H7 (cell line): ENCODE results near the gene INPP4B. TPM values are rescaled to one million over a fixed set of nuclear protein-coding genes. Genes with fewer than 3 reads are reported as not detected.

ENCODE experiments used
- DNase-seq: peaks from one replicate; pipeline ENCODE4 v3.0.0; 2012
- H3K27me3 ChIP-seq: 2 replicates; pipeline ENCODE4 v1.6.0; 2011; ENCODE audit warnings: mild to moderate bottlenecking, low read length; ENCODE audit not compliant: control insufficient read depth, insufficient read depth
- H3K36me3 ChIP-seq: replicated peaks from 2 replicates; pipeline ENCODE4 v1.5.1; 2011; ENCODE audit warnings: low read length; ENCODE audit not compliant: control insufficient read depth, insufficient read depth
- H3K4me3 ChIP-seq: 2 replicates; pipeline ENCODE4 v1.5.1; 2011; ENCODE audit warnings: low read depth, mild to moderate bottlenecking, control low read depth, low read length, moderate library complexity; ENCODE audit not compliant: insufficient read depth
- total RNA-seq: library from RNA; depleted of rRNA; stranded (reverse); fragments of >200 nt; shearing (Covaris generic); gene quantifications from 2 replicates; pipeline ENCODE4 v1.2.3, GENCODE V29; 2014

The INPP4B gene
- total RNA-seq, 1 experiment from 2014 or later = 2.2 TPM

- Histone ChIP-seq H3K36me3 (no peaks in the 10 kb centered on the region), H3K27me3 (no peaks in the 10 kb centered on the region), H3K4me3 (no peak overlapping the region)
- DNase-seq = no peak
Observed at GRCh38 chr4:142419712-142420111, 426.4 kb downstream of the INPP4B start.

GRCh38 chr4:142418697-142419096, 427.4 kb downstream of the INPP4B start:
- Histone ChIP-seq H3K36me3 (no peaks in the 10 kb centered on the region), H3K4me3 (no peak overlapping the region), H3K27me3 (no peaks in the 10 kb centered on the region)
- no peak for DNase-seq

- no peak for DNase-seq
- Histone ChIP-seq H3K36me3 (no peaks in the 10 kb centered on the region), H3K4me3 (no peak overlapping the region), H3K27me3 (no peaks in the 10 kb centered on the region)
Observed at GRCh38 chr4:142416711-142417275, 429.3 kb downstream of the INPP4B start.

GRCh38 chr4:142416121-142416520, 430.0 kb downstream of the INPP4B start:
- DNase-seq = no peak
- Histone ChIP-seq H3K4me3 (no peak overlapping the region), H3K27me3 (no peaks in the 10 kb centered on the region), H3K36me3 (no peaks in the 10 kb centered on the region)

GRCh38 chr4:142414366-142414990, 431.6 kb downstream of the INPP4B start:
- Histone ChIP-seq H3K36me3 (no peaks in the 10 kb centered on the region), H3K4me3 (no peak overlapping the region), H3K27me3 (no peaks in the 10 kb centered on the region)
- DNase-seq = no peak

GRCh38 chr4:142413485-142413884, 432.6 kb downstream of the INPP4B start:
- H3K27me3 ChIP-seq = no peaks in the 10 kb centered on the region
- no peak for DNase-seq
- H3K4me3 ChIP-seq = no peak overlapping the region
- no peaks in the 10 kb centered on the region for H3K36me3 ChIP-seq

GRCh38 chr4:142411993-142412392, 434.1 kb downstream of the INPP4B start:
- no peak for DNase-seq
- Histone ChIP-seq H3K27me3 (no peaks in the 10 kb centered on the region), H3K4me3 (no peak overlapping the region), H3K36me3 (no peaks in the 10 kb centered on the region)

GRCh38 chr4:142408003-142408441, 438.1 kb downstream of the INPP4B start:
- DNase-seq = no peak
- no peaks in the 10 kb centered on the region for H3K36me3 ChIP-seq

GRCh38 chr4:142407596-142407995, 438.5 kb downstream of the INPP4B start:
- H3K4me3 ChIP-seq = no peak overlapping the region
- no peak for DNase-seq
- H3K36me3 ChIP-seq = no peaks in the 10 kb centered on the region
- H3K27me3 ChIP-seq = no peaks in the 10 kb centered on the region

More at GRCh38 chr4:142408003-142408441, 438.1 kb downstream of the INPP4B start:
- Histone ChIP-seq H3K27me3 (no peaks in the 10 kb centered on the region), H3K4me3 (no peak overlapping the region)

- H3K36me3 ChIP-seq = no peaks in the 10 kb centered on the region
- DNase-seq = no peak
- H3K27me3 ChIP-seq = no peaks in the 10 kb centered on the region
- no peak overlapping the region for H3K4me3 ChIP-seq
Observed at GRCh38 chr4:142406917-142407501, 439.1 kb downstream of the INPP4B start.

GRCh38 chr4:142406499-142406835, 439.6 kb downstream of the INPP4B start:
- Histone ChIP-seq H3K4me3 (no peak overlapping the region), H3K36me3 (no peaks in the 10 kb centered on the region), H3K27me3 (no peaks in the 10 kb centered on the region)
- DNase-seq = no peak

- Histone ChIP-seq H3K36me3 (no peaks in the 10 kb centered on the region), H3K27me3 (no peaks in the 10 kb centered on the region), H3K4me3 (no peak overlapping the region)
- DNase-seq = no peak
Observed at GRCh38 chr4:142405695-142406498, 440.2 kb downstream of the INPP4B start.

- H3K27me3 ChIP-seq = no peaks in the 10 kb centered on the region
- H3K4me3 ChIP-seq = peak overlapping the region; percentile 16; the same call in 1 of the 2 replicates
- DNase-seq = no peak
- no peaks in the 10 kb centered on the region for H3K36me3 ChIP-seq
Observed at GRCh38 chr4:142405021-142405694, 440.9 kb downstream of the INPP4B start.

- no peak for DNase-seq
- Histone ChIP-seq H3K36me3 (no peaks in the 10 kb centered on the region), H3K27me3 (no peaks in the 10 kb centered on the region), H3K4me3 (no peak overlapping the region)
Observed at GRCh38 chr4:142404191-142404611, 441.9 kb downstream of the INPP4B start.
